SK-N-MC (cell line): ENCODE results near the gene NLN.

Experiments used
- EZH2 ChIP-seq: fragments of 200-600 bp; sonication (generic); IDR thresholded peaks from one replicate; pipeline ENCODE4 v1.6.1; 2017; ENCODE audit warnings: antibody characterized with exemption
- FOXP2 ChIP-seq: optimal IDR thresholded peaks from 2 replicates; pipeline ENCODE3; 2011; ENCODE audit warnings: mild to moderate bottlenecking, moderate library complexity; ENCODE audit not compliant: insufficient read depth; ENCODE audit errors: extremely low read length, control extremely low read depth
- POLR2AphosphoS5 ChIP-seq: IDR thresholded peaks from 2 replicates; pipeline ENCODE4 v1.6.1; 2012; ENCODE audit warnings: mild to moderate bottlenecking, low read depth, low read length, borderline replicate concordance

DNA sequence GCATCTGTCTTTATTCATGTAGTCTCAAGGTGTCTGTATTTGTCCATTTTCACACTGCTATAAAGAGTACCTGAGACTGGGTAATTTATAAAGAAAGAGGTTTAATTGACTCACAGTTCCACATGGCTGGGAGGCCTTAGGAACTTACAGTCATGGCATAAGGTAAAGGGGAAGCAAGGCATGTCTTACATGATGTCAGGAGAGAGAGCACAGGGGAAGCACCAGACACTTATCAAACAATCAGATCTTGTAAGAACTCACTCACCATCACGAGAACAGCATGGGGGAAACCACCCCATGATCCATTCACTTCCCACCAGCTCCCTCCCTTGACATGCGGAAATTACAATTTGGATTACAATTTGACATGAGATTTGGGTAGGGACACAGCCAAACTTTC, 44.2 kb downstream of the NLN start:
- no peak for TF ChIP-seq POLR2AphosphoS5
- no peak for TF ChIP-seq EZH2
- TF ChIP-seq FOXP2, result no peak
